NCI-H2196 (cell line): Measurements from ENCODE around the gene SLC25A31.

Experiments used
- DNase-seq: peaks from one replicate; lab custom pipeline; 2025; ENCODE audit not compliant: unreplicated experiment; lab: John Stamatoyannopoulos, UW

SLC25A31 gene

GRCh38 chr4:127730142-127730913 lies at the start of gene SLC25A31:
TSS of gene SLC25A31 (plus strand) at chr4:127730400. CDS start at chr4:127730546, 146 bp downstream.
- no peak for DNase-seq

DNA sequence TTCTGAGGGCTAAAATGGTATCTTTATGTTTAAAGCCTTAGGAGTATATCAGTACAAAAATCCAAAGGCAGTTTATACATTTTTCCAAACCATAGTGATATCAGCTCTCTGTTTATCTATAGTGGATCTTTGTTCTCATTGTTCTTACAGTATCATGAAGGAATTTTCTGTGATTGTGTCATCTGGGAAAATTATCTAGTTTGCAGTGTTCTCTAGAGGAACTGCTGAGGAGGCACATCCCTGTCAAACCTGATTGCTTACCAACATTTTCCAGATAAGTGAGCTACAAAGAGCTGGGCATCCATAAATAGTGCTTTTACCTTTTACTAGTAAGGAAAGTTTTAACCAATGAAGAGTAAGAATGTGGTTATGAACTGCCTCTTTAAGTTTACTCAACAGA lies 44.9 kb upstream of the SLC25A31 start:
- no peak for DNase-seq

- DNase-seq = no peak
Observed at GRCh38 chr4:127686658-127687057, 43.5 kb upstream of the SLC25A31 start.

DNA sequence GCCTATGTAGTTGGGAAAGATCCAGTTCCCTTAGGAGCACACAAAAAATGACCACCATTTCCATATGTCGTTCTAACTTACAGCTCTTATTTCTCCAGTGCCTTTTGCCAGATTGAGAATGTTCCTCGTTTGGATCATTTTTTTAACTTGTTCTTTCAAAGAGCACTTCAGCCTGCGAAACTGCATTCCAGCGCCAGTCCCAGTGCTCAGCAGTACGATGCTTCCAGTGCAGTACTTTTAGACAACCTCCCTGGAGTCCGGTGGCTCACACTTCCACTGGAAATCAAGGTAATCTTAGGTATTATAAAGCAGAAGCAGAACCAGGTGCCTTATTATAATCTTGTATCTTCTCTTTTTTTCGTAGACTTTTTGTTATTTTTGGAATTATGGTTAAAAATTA lies 42.6 kb upstream of the SLC25A31 start:
- DNase-seq = no peak

DNA sequence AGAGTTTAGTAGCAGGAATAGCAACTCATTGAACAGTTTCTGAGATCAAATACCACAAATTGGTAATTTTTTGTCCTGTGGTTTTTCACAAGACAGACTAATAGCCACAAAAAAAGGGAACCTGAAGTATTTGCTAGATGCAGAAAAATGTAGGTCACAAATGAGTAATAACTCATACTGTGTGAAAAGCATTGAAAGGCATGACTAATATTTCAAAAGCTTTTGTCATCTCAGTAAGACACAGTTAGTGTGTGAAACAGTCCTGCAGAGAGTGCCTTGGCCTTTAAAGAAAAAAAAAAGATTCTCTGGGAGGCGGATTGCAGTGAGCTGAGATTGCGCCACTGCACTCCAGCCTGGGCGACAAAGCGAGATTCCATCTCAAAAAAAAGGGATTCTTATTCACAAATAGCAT lies 31.4 kb upstream of the SLC25A31 start:
- DNase-seq = no peak

DNA sequence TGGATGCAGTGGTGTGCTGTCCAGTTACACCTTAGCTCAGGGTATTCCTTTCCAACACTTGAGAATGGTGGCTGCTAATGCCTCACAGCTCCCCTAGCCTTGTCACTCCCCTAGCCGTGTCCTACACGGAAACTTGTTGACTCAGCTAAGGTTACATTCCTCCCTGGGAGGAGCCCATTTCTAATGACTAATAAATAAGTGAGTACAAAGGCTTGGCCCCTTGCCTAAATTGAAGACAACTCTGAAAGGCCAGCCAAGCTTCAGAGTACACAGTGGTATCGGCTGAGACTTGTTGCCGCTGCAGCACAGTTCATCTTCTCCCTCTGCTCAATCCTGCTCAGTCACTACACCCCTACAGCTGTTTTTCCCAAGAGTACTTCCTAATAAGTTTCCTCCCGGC lies 21.2 kb upstream of the SLC25A31 start:
- DNase-seq = peak; percentile 73

- DNase-seq = peak; percentile 1
Observed at GRCh38 chr4:127709456-127709855, 20.7 kb upstream of the SLC25A31 start.

GRCh38 chr4:127731406-127731805 lies 1.2 kb downstream of the SLC25A31 start:
- DNase-seq = no peak

- peak; percentile 22 for DNase-seq
Observed at GRCh38 chr4:127732623-127733328, 2.6 kb downstream of the SLC25A31 start.

GRCh38 chr4:127734976-127735375 lies 4.8 kb downstream of the SLC25A31 start:
- no peak for DNase-seq

- DNase-seq = no peak
Observed at GRCh38 chr4:127737295-127737694, 7.1 kb downstream of the SLC25A31 start.

DNA sequence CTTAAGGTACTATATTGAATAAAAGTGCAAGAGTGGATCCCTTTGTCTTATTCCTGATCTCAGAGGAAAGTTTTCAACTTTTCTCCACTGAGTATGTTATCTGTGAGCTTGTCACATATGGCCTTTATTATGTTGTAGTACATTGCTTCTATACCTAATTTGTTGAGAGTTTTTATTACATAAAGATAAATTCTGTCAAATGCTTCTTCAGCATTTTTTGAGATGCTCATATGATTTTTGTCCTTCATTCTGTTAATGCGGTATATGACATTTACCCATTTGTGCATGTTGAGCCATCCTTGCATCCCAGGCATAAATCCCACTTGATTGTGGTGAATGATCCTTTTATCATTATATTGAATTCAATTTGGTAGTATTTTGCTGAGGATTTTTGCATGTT lies 11.0 kb downstream of the SLC25A31 start:
- DNase-seq = no peak

- DNase-seq = no peak
Observed at GRCh38 chr4:127747883-127748282, 17.7 kb downstream of the SLC25A31 start.

- no peak for DNase-seq
Observed at GRCh38 chr4:127748957-127749356, 18.8 kb downstream of the SLC25A31 start.

- no peak for DNase-seq
Observed at GRCh38 chr4:127756906-127757305, 26.7 kb downstream of the SLC25A31 start.

- no peak for DNase-seq
Observed at GRCh38 chr4:127759228-127759820, 29.1 kb downstream of the SLC25A31 start.

- DNase-seq = no peak
Observed at GRCh38 chr4:127759893-127760292, 29.7 kb downstream of the SLC25A31 start.

- no peak for DNase-seq
Observed at GRCh38 chr4:127771535-127772275, 41.5 kb downstream of the SLC25A31 start.

GRCh38 chr4:127772769-127773671 lies 42.8 kb downstream of the SLC25A31 start:
- DNase-seq = no peak

GRCh38 chr4:127775843-127776242 lies 45.6 kb downstream of the SLC25A31 start:
- DNase-seq = no peak
